Epidermal melanocyte (primary cell): ENCODE measurements around the gene TMEM117.

ENCODE experiments used
- DNase-seq: peaks from one replicate; pipeline ENCODE4 v3.0.0; 2011; ENCODE audit warnings: low spot score; ENCODE audit not compliant: insufficient read length

Gene TMEM117

GRCh38 chr12:44287545-44287944 is 451.7 kb downstream of the TMEM117 start:
- DNase-seq, result no peak

GRCh38 chr12:44294649-44295048 is 458.8 kb downstream of the TMEM117 start:
- no peak for DNase-seq

GRCh38 chr12:44295958-44296623 is 460.2 kb downstream of the TMEM117 start:
- no peak for DNase-seq

GRCh38 chr12:44296624-44297197 is 460.8 kb downstream of the TMEM117 start:
- DNase-seq, result no peak

DNA sequence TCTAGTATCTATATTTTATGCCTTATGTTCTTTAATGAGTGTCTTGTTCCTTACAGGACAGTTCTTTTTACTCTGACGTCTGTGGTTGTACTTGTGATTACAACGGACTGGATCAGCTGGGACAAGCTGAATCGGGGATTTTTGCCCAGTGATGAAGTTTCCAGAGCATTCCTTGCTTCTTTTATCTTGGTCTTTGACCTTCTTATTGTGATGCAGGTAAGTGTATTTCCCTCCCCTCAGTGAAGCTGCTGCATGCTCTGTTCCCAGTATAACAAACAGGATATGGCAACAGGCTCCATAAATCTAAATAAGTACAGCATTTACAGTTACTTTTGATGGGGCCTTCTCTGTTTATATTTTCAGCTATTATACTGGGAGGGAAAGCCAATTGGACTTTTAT is 463.6 kb downstream of the TMEM117 start:
- DNase-seq, result no peak

DNA sequence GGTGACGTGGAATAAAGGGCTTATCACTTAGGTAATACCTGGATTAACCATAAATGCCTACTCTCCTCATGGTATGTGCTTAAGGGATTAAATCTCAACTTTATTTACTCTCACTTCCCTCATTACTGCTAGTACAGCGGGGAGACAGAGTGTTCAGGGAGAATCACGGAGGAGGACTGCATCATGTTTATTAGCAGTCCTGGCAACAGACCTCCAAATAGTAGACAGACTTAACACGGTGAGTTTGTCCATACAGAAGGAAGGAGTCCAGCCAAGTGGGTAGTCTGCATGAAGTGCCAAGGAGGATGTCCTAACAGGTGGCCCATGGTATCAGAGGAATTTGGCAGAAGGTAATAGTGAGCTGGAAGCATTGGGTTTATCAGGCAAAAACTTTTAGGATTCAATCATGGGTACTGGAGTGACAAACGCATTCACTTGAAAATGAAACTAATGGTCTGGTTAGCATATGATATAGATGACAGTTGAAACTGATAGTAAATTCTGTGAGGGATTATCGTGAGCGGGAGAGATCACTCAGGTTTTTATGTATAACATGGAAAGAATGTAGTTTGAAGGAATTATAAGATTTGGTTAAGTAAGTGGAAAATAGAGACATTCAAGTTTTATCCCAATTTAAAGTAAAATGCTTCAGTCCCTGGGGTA is 471.8 kb downstream of the TMEM117 start:
- DNase-seq, result no peak

- no peak for DNase-seq
Measured at GRCh38 chr12:44313188-44313587, 477.3 kb downstream of the TMEM117 start.

DNA sequence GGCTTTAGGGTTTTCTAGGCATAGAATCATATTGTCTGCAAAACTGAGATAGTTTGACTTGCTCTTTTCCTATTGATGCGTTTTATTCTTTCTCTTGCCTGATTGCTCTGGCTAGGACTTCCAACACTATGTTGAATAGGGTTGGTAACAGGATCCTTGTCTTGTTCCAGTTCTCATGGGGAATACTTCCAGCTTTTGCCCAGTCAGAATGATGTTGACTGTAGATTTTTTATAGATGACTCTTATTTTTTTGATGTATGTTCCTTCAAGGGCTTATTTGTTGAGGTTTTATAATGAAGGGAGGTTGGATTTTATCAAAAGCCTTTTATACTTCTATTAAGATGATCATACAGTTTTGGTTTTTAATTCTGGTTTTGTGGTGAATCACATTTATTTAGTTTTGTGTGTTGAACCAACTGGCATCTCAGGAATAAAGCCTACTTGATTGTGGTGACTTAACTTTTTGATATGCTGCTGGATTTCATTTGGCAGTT is 478.2 kb downstream of the TMEM117 start:
- DNase-seq, result no peak

DNA sequence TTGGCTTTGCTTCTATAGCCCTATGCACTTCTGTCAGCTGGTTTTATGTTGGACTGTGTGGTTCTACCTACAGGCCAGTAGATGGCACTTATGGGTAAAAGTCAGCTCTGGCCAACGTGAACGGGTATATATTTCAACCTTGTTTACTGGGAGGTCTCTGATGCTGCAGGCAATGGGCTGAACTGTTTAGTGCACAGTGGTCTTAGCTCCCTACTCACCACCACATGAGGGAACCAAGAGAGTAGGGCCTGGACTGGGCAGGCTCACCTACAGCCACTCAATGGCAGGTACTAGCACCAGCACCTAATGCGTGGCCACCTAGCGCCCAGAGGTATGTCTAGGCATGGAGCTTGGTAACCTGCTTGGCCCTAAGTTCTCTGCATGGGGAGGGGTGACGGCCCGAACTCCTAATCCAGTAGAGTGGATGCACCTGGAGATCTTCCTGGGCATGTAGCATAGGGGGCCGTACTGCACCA is 481.8 kb downstream of the TMEM117 start:
- DNase-seq, result no peak

GRCh38 chr12:44331269-44331668 is 495.4 kb downstream of the TMEM117 start:
- DNase-seq, result no peak

DNA sequence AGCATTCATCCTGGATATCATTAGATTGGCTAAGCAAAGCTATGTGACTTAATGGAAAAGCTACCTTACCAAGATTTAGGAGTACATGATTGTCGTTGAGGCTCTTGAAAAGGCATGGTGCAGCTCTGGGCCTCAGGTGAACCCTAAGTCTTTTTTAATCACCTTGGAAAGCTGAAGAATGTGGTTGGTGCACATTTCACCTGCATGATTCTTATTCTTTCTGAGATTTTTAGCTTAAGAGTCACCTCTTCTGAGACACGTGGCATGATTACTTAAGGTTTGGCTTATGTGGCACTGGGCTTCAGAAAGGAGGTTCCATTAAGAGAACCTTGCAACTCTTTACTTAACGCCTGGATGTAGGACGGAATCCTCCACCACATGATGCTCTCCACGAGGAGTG is 498.5 kb downstream of the TMEM117 start:
- no peak for DNase-seq

DNA sequence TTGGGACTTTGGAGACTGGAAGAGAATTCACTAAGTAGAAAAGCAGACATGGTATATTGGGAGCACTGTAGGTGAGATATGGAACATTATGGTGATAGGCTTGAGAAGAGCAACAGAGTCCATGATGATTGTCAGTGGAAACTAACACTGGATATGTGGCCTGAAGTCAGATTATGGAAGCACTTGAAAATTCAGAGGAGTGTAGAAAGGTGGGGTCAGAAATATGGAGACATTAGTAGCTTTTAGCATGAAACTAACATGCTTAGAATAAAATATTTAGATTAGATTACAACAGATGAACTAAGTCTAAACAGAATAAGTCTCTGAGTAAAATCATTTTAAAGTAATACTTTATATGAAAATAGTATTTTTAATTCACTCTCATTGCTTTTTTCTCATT is 499.1 kb downstream of the TMEM117 start:
- DNase-seq, result no peak

GRCh38 chr12:44336577-44336976 is 500.7 kb downstream of the TMEM117 start:
- DNase-seq, result no peak

DNA sequence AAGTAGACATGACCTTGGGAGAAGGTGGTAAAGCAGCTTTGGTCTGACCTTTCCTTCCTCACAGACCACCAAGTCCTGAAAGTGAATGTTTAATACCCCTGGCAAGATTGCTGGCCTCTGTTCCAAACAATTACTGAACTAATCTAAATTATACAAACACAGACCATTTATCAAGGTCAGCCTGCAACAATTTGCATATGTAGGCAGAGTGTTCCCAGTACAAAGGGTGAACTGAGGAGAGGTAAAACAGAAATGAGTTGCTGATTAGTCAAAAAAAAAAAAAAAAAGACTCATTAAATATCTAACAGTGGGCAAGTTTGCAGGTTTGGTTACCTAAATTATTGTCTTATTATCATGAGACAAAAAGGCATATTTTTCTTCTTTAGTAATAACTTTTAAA is 506.5 kb downstream of the TMEM117 start:
- DNase-seq, result no peak

DNA sequence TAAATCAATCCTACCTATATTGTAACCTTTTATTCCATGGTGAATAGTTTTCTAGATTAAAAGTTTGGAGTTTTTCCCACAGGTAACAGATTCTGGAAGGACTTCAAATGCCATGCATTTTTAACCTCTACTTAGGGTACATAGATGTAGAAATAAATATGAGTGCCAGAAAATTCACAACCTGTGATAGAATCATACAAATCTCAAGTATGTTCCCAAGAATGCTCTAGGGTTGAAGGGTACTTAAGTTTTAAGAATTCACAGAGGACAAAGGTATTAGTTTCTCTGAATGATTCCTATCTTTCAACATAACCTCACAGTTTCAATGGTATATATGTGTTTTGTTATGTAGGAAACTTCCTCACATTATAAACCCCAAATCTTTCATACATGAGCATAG is 511.3 kb downstream of the TMEM117 start:
- no peak for DNase-seq

- no peak for DNase-seq
Measured at GRCh38 chr12:44357494-44357893, 521.6 kb downstream of the TMEM117 start.

DNA sequence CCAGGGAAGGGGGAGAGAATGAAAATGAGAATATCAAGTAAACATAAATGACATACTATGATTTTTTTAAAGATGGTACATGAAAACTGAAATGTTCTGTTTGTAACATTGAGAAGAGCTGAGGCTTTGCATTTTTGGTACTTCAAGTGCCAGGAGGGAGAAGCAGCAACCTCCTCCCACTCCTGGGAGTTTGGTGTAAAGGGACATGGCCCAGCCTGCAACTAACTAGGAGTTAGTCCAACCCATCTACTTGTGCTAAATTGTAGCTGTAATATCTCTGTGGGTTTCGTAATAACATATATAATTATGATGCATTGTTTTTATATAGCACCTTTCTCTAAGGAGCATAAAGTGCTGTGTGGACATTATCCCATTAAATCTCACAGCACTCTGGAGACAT is 522.8 kb downstream of the TMEM117 start:
- DNase-seq, result no peak

DNA sequence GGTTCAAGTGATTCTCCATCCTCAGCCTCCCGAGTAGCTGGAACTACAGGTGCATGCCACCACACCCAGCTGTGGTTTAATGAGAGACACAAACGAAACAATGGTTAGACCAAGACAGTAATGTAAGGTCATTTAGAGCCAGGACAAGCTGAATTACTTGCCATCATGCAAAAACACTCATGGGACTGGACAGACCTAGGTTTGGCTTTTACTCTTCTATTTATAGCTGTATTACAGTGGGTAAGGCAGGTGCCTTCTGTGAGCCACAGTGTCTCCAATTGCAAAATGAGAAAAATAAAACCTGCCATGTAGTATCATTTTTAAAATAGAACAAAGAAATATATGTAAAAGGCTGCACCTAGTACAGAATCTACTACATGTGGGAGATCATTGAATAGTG is 527.1 kb downstream of the TMEM117 start:
- DNase-seq, result no peak

- no peak for DNase-seq
Measured at GRCh38 chr12:44367136-44367535, 531.3 kb downstream of the TMEM117 start.

DNA sequence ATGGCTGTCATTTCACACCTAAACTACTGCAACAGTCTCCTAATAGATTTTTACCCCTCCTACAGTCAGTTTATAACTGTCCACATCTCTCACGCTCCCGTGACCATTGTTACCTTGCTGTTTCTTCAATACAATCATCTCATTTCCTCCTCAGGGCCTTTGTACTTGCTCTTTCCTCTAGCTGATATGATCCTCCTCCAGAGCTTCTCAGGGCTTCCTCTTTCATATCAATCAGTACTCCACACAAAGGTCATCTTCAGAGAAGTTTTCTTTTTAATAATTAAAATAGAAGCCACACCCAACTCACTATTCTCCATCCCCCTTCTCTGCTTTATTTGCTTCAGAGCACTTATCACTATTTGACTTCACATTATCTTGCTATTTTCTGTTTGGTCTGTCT is 532.0 kb downstream of the TMEM117 start:
- no peak for DNase-seq

DNA sequence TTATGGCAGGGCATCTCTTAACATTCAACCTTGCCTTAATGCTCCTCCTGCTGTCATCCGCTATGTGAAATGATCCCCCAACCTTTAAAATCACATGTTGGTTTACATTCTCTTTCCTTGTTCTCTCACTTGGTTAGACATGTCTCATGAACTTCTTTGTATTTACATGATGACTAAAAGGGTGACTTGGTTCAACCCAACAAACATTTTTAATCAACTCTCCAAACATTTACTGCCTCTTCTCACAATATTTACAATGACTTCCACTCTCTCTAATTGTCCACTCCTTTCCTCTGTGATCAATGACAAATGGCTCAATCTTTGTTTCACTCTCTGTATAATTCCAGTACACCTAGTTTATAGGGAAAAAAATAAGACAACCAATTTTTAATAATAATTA is 534.1 kb downstream of the TMEM117 start:
- DNase-seq, result no peak

- DNase-seq, result no peak
Measured at GRCh38 chr12:44370982-44371381, 535.1 kb downstream of the TMEM117 start.

- DNase-seq, result no peak
Measured at GRCh38 chr12:44372259-44372658, 536.4 kb downstream of the TMEM117 start.
